ENCODE results near the gene RSPH4A.
A peak's percentile ranks its signal among the peaks of the same experiment; 100 is the strongest.

Gene RSPH4A

DNA sequence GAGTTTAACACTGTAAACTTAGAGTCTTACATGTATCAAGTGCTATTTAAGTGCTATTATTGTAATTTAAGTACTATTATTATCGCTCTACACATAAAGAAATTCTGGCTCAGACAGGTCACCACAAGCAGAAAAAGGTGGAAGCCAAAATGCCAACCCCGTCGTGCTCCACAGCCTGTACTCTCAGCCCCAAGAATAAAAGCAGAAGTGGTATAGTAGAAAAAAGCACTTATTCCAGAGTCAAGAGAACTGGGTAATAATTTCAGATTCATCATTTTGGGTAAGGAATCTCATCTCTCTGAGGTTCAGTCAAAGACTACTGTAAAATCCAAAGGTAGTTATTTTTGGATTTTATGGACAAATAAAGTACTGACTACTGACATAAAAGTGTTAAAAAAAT is 51.3 kb downstream of the RSPH4A start:
- Histone ChIP-seq H3K36me3 (ENCODE audit: insufficient read depth, low read length) (peaks cover 14% of the 10 kb centered on the region; the same call in 1 of the 2 replicates), H3K9ac (ENCODE audit: low read length) (peak overlapping the region; percentile 71), H3K4me1 (ENCODE audit: insufficient read depth, low read length, severe bottlenecking) (peaks cover 35% of the 10 kb centered on the region), H3K9me3 (ENCODE audit: low read length) (no peaks in the 10 kb centered on the region), H3F3A (ENCODE audit: insufficient read depth, low read length) (no peaks in the 10 kb centered on the region), H4K20me1 (ENCODE audit: insufficient read depth, low read length) (no peaks in the 10 kb centered on the region), H3K9me2 (ENCODE audit: low read depth, low read length) (no peaks in the 10 kb centered on the region), H3K27ac (ENCODE audit: low read depth, low read length, poor library complexity, severe bottlenecking) (peak overlapping the region; percentile 35), H3K79me2 (ENCODE audit: insufficient read depth, low read length) (peaks cover 57% of the 10 kb centered on the region), H2AFZ (ENCODE audit: low read length) (no peak overlapping the region), H3K27me3 (ENCODE audit: insufficient read depth, low read length) (0 out of 2 replicates have a peak, but pooled peaks cover 3% of the 10 kb centered on the region), H3K4me3 (ENCODE audit: low read depth, low read length, poor library complexity, severe bottlenecking) (peak overlapping the region; percentile 76), H3K4me2 (ENCODE audit: low read length) (peak overlapping the region; percentile 80)
- no peak for TF ChIP-seq EZH2 (IDR thresholded peaks at IDR 0.05; ENCODE audit: borderline replicate concordance, low read length)
- TF ChIP-seq, protein P1, sequence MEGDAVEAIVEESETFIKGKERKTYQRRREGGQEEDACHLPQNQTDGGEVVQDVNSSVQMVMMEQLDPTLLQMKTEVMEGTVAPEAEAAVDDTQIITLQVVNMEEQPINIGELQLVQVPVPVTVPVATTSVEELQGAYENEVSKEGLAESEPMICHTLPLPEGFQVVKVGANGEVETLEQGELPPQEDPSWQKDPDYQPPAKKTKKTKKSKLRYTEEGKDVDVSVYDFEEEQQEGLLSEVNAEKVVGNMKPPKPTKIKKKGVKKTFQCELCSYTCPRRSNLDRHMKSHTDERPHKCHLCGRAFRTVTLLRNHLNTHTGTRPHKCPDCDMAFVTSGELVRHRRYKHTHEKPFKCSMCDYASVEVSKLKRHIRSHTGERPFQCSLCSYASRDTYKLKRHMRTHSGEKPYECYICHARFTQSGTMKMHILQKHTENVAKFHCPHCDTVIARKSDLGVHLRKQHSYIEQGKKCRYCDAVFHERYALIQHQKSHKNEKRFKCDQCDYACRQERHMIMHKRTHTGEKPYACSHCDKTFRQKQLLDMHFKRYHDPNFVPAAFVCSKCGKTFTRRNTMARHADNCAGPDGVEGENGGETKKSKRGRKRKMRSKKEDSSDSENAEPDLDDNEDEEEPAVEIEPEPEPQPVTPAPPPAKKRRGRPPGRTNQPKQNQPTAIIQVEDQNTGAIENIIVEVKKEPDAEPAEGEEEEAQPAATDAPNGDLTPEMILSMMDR (IDR thresholded peaks at IDR 0.05; ENCODE audit: low read length), result no peak

DNA sequence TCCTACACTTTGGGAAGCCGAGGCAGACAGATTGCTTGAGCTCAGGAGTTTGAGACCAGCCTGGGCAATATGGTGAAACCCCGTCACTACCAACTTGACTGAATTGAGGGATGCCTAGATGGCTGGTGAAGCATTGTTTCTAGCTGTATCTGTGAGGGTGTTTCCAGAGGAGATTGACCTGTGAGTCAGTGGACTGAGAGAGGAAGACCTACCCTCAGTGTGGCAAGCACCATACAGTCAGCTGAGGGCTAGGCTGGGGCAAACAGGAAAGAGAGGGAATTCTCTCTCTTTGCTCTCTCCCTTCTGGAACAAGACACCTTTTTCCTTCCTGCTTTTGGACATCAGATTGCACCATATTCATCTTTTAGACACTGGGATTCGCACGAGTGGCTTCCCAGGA is 56.0 kb downstream of the RSPH4A start:
- H2AFZ ChIP-seq (ENCODE audit: low read length), result no peak overlapping the region
- no peaks in the 10 kb centered on the region for H4K20me1 ChIP-seq (ENCODE audit: insufficient read depth, low read length)
- H3K9me3 ChIP-seq (ENCODE audit: low read length), result no peaks in the 10 kb centered on the region

DNA sequence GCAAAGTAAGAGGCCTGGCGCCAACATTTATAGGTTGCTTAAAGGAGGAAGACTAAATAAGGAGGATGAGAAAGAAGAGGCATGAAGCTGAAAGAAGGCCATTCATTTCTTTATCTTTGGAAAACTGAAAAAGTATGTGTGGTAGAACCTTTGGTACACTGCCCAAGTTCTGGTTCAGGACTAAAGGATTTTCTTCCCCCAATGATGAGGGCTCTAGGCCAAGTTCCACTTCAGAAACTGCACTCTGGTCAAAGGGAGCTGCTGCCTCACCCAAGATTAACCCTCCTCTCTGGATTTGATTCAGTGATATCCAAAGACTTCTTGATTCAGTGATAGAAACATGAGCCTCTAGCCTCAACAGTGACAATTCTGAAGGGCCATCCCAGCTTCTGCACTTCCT is 59.7 kb downstream of the RSPH4A start:
- H3K9me3 ChIP-seq (ENCODE audit: low read length), result no peaks in the 10 kb centered on the region
- H2AFZ ChIP-seq (ENCODE audit: low read length), result no peak overlapping the region
- H3K4me3 ChIP-seq (ENCODE audit: low read depth, low read length, poor library complexity, severe bottlenecking), result no peak overlapping the region
- no peaks in the 10 kb centered on the region for H3K36me3 ChIP-seq (ENCODE audit: insufficient read depth, low read length)
- no peak overlapping the region for H3K9ac ChIP-seq (ENCODE audit: low read length)
- H3K4me2 ChIP-seq (ENCODE audit: low read length), result no peak overlapping the region
- H3K4me1 ChIP-seq (ENCODE audit: insufficient read depth, low read length, severe bottlenecking), result peaks cover 9% of the 10 kb centered on the region
- no peak overlapping the region for H3K27ac ChIP-seq (ENCODE audit: low read depth, low read length, poor library complexity, severe bottlenecking)
- H3K27me3 ChIP-seq (ENCODE audit: insufficient read depth, low read length), result 0 out of 2 replicates have a peak, but pooled peaks cover 3% of the 10 kb centered on the region
- TF ChIP-seq, protein P1 (IDR thresholded peaks at IDR 0.05; ENCODE audit: low read length), result no peak
- no peak for TF ChIP-seq EZH2 (IDR thresholded peaks at IDR 0.05; ENCODE audit: borderline replicate concordance, low read length)
- H3F3A ChIP-seq (ENCODE audit: insufficient read depth, low read length), result no peaks in the 10 kb centered on the region
- H3K79me2 ChIP-seq (ENCODE audit: insufficient read depth, low read length), result no peaks in the 10 kb centered on the region
- no peaks in the 10 kb centered on the region for H4K20me1 ChIP-seq (ENCODE audit: insufficient read depth, low read length)
- no peaks in the 10 kb centered on the region for H3K9me2 ChIP-seq (ENCODE audit: low read depth, low read length)

More for the DNA sequence above, 56.0 kb downstream of the RSPH4A start:
- 0 out of 2 replicates have a peak, but pooled peaks cover 3% of the 10 kb centered on the region for H3K27me3 ChIP-seq (ENCODE audit: insufficient read depth, low read length)
- H3K4me2 ChIP-seq (ENCODE audit: low read length), result no peak overlapping the region
- H3K27ac ChIP-seq (ENCODE audit: low read depth, low read length, poor library complexity, severe bottlenecking), result no peak overlapping the region
- H3K9me2 ChIP-seq (ENCODE audit: low read depth, low read length), result no peaks in the 10 kb centered on the region
- H3K9ac ChIP-seq (ENCODE audit: low read length), result no peak overlapping the region
- H3K4me3 ChIP-seq (ENCODE audit: low read depth, low read length, poor library complexity, severe bottlenecking), result no peak overlapping the region
- peaks cover 10% of the 10 kb centered on the region for H3K79me2 ChIP-seq (ENCODE audit: insufficient read depth, low read length)
- H3F3A ChIP-seq (ENCODE audit: insufficient read depth, low read length), result no peaks in the 10 kb centered on the region
- TF ChIP-seq EZH2 (IDR thresholded peaks at IDR 0.05; ENCODE audit: borderline replicate concordance, low read length), result no peak
- TF ChIP-seq, protein P1 (IDR thresholded peaks at IDR 0.05; ENCODE audit: low read length), result no peak
- no peaks in the 10 kb centered on the region for H3K36me3 ChIP-seq (ENCODE audit: insufficient read depth, low read length)
- H3K4me1 ChIP-seq (ENCODE audit: insufficient read depth, low read length, severe bottlenecking), result peaks cover 6% of the 10 kb centered on the region

Measured in OCI-LY1 (cell line).